Measurements from ENCODE around the gene CCL11. TPM values are rescaled to one million over a fixed set of nuclear protein-coding genes. Genes with fewer than 3 reads are reported as not detected.

The CCL11 gene
- polyA plus RNA-seq, 1 donor from 2014 or later = not detected

- Histone ChIP-seq H4K20me1 (ENCODE audit: insufficient read depth) (no peaks in the 10 kb centered on the region), H3K27ac (ENCODE audit: low read length) (no peak overlapping the region), H3K36me3 (ENCODE audit: insufficient read depth, low read length) (no peaks in the 10 kb centered on the region), H2AFZ (ENCODE audit: low read depth, low read length) (no peak overlapping the region), H3K4me3 (ENCODE audit: low read length) (no peak overlapping the region), H3K79me2 (replicated peaks; ENCODE audit: insufficient read depth, low read length) (no peaks in the 10 kb centered on the region), H3K27me3 (ENCODE audit: insufficient read depth, low read depth, low read length) (no peaks in the 10 kb centered on the region), H3K4me2 (ENCODE audit: low read length) (no peak overlapping the region), H3K9me2 (ENCODE audit: insufficient read depth, low read length) (no peaks in the 10 kb centered on the region), H3F3A (ENCODE audit: insufficient read depth, low read length, poor library complexity, severe bottlenecking) (no peaks in the 10 kb centered on the region), H3K9ac (ENCODE audit: low read length) (no peak overlapping the region), H3K9me3 (ENCODE audit: low read length) (no peaks in the 10 kb centered on the region)
- TF ChIP-seq TAF1 (IDR thresholded peaks at IDR 0.05; ENCODE audit: low read depth) (no peak), POLR2AphosphoS5 (IDR thresholded peaks at IDR 0.05) (no peak), SMC3 (conservative IDR thresholded peaks at IDR 0.05; ENCODE audit: poor library complexity) (no peak), EZH2 (IDR thresholded peaks at IDR 0.05; ENCODE audit: borderline replicate concordance, insufficient read depth, low read length, poor library complexity, severe bottlenecking) (no peak), CTCF (IDR thresholded peaks at IDR 0.05; ENCODE audit: poor library complexity, severe bottlenecking) (no peak), REST (IDR thresholded peaks at IDR 0.05; ENCODE audit: borderline replicate concordance) (no peak), MXI1 (conservative IDR thresholded peaks at IDR 0.05; ENCODE audit: poor library complexity, severe bottlenecking) (no peak), RAD21 (conservative IDR thresholded peaks at IDR 0.05) (no peak), EP300 (conservative IDR thresholded peaks at IDR 0.05; ENCODE audit: poor library complexity, severe bottlenecking) (no peak)
These were observed 15.3 kb downstream of the CCL11 start for GRCh38 chr17:34300652-34301370.

- Histone ChIP-seq H3K9me3 (ENCODE audit: low read length) (no peaks in the 10 kb centered on the region), H3K9me2 (ENCODE audit: insufficient read depth, low read length) (no peaks in the 10 kb centered on the region), H2AFZ (ENCODE audit: low read depth, low read length) (no peak overlapping the region), H4K20me1 (ENCODE audit: insufficient read depth) (no peaks in the 10 kb centered on the region), H3K9ac (ENCODE audit: low read length) (no peak overlapping the region), H3K27ac (ENCODE audit: low read length) (no peak overlapping the region), H3K4me2 (ENCODE audit: low read length) (no peak overlapping the region), H3F3A (ENCODE audit: insufficient read depth, low read length, poor library complexity, severe bottlenecking) (no peaks in the 10 kb centered on the region), H3K36me3 (ENCODE audit: insufficient read depth, low read length) (no peaks in the 10 kb centered on the region), H3K79me2 (replicated peaks; ENCODE audit: insufficient read depth, low read length) (no peaks in the 10 kb centered on the region), H3K27me3 (ENCODE audit: insufficient read depth, low read depth, low read length) (no peaks in the 10 kb centered on the region), H3K4me3 (ENCODE audit: low read length) (no peak overlapping the region)
- no peak for TF ChIP-seq EP300 (conservative IDR thresholded peaks at IDR 0.05; ENCODE audit: poor library complexity, severe bottlenecking)
- no peak for TF ChIP-seq RAD21 (conservative IDR thresholded peaks at IDR 0.05)
- TF ChIP-seq REST (IDR thresholded peaks at IDR 0.05; ENCODE audit: borderline replicate concordance) = no peak
- no peak for TF ChIP-seq SMC3 (conservative IDR thresholded peaks at IDR 0.05; ENCODE audit: poor library complexity)
- TF ChIP-seq EZH2 (IDR thresholded peaks at IDR 0.05; ENCODE audit: borderline replicate concordance, insufficient read depth, low read length, poor library complexity, severe bottlenecking) = no peak
- no peak for TF ChIP-seq POLR2AphosphoS5 (IDR thresholded peaks at IDR 0.05)
These were observed 16.4 kb downstream of the CCL11 start for GRCh38 chr17:34301986-34302385.

Data from neural cell (in vitro differentiated cells).